Cerebellar nuclear complex (tissue), 1 donor: ENCODE results near the gene C22orf42.
"Not testable (repeated sequence)": the region's sequence is repeated elsewhere in the genome, so short reads cannot be mapped to it uniquely, and the experiment has no call there.

Experiments used
- DNase-seq, 2 experiments: peaks; one replicate each; lab custom pipeline; 2025; lab: John Stamatoyannopoulos, UW

The C22orf42 gene, protein sequence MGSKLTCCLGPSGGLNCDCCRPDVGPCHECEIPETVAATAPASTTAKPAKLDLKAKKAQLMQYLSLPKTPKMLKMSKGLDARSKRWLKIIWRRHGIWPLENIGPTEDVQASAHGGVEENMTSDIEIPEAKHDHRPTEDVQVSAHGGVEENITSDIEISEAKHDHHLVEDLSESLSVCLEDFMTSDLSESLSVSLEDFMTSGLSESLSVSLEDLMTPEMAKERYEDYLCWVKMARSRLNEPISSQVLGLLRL

DNA sequence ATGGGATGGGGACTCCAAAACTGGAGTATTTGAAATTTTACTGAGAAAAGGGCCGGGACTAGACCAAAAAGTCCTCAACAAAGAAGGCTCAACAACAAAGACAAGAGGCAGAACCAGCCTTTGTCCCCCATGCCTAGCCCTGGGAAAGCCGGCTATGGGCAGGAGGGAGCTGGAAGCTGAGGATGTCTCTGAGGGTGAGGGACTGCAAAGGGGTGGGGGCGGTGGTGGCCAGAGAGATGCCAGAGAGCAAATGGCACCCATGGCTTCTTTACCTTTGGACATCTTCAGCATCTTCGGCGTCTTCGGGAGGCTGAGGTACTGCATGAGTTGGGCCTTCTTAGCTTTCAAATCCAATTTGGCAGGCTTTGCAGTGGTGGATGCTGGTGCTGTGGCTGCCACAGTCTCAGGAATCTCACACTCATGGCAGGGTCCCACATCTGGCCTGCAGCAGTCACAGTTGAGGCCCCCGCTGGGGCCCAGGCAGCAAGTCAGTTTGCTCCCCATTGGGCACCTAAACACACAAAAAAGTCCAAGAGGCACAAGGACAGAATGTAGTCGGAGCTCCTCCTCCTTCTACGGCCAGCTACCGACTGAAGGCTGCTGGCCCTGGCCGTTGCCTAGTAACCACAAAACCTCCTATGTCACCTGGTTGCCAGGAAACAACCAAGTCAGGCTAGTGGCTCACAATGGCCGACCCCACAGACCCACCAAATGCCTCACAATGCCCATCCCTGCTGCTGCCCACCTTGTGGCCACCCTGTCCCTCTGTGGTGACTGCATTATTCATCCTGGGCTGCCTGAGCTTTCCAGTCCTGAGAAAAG, at the start of gene C22orf42:
Gene C22orf42, minus strand, starts transcription at position 592 of the 822 bp plus-strand sequence. Its CDS starts 88 bp downstream, at position 504.
- DNase-seq = no peak

DNA sequence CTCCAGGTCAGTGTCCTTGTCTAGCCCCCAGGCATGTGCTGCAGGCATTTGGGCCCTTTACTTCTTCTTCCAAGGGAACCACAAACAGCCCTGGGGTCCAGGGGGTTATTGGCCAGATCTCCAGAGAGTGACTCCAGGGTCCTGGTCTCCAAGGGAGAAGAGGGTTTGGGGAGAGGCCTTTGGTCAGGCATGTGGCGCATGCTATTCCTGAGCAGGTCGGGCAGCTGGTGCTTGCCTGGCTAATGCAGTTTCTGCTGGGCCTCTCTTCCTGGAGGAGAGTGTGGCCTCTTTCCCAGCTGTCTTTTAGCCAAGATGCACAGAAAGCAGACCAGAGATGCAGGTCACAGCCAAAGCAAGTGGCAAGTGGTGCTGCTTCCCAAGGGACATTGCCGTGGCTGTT, 49.6 kb upstream of the C22orf42 start:
- DNase-seq = no peak

DNA sequence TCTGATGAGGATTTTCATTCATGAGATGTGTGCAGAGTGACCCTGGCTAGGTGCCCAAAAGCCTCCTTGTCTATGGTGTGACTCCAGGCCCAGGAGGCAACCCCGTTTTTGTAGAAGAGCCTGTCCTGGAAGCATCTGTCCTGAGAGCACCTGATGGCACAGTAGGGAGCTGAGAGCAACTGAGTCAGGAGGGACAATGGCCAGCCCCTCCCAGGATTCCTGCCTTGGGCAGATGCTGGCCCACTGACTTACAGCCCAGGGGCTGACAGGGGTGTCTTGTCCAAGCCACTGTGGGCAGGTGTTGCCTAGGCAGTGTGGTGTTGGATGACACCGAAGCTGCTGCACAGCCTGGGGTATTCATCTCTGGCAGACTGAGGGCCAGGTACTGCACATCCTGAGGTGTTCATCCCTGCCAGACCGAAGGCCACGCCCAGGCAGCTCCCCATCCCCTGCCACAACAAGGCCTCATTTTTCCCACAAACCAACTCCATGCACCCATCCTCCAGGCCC, 48.9 kb upstream of the C22orf42 start:
- no peak for DNase-seq

DNA sequence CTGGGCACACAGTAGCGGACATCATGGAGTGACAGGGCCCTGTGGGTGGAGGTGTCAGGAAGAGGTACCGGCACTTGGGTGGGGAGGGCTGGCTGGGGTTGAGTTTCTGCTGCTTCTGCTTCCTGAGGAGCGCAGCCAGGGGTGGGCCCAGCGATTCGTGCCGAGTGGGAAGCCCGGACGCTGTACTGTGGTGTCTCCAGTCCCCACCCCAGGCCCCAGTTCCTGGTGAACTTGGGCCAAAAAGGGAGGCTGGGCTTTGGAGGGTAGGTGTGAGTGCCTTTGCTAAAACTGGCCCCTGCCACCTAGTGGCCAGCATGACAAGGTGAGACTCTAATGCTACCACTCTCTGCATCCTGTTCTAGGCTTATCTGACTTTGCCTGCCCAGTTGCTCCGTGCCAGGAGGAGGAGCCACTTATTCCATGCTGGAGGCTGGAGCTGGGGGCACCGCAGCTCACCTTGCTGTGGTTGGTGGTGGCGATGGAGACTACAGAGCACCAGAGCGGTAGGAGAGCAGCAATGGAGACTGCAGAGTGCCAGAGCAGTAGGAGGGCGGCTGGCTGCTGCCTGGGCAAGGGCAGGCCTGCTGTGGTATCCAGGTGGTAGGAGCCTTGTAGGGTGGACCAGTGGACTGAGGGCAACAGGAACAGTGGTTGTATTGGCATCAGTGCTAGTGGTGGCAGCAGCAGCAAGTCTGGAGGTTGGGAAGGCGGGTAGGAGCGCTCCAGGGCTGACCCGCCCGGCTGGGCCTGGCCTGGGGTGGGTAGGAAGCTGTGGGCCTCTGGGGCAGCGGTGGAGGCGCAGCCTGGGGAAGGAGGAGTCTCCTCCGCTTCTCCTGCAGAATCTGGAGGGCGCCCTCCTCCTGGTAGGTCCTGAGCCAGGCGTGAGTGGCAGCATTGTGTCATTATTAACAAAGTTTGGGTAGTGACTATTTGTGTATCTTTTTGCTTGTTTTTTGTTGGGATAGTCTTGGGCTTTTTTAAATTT, 48.0 kb upstream of the C22orf42 start:
- no peak for DNase-seq

DNA sequence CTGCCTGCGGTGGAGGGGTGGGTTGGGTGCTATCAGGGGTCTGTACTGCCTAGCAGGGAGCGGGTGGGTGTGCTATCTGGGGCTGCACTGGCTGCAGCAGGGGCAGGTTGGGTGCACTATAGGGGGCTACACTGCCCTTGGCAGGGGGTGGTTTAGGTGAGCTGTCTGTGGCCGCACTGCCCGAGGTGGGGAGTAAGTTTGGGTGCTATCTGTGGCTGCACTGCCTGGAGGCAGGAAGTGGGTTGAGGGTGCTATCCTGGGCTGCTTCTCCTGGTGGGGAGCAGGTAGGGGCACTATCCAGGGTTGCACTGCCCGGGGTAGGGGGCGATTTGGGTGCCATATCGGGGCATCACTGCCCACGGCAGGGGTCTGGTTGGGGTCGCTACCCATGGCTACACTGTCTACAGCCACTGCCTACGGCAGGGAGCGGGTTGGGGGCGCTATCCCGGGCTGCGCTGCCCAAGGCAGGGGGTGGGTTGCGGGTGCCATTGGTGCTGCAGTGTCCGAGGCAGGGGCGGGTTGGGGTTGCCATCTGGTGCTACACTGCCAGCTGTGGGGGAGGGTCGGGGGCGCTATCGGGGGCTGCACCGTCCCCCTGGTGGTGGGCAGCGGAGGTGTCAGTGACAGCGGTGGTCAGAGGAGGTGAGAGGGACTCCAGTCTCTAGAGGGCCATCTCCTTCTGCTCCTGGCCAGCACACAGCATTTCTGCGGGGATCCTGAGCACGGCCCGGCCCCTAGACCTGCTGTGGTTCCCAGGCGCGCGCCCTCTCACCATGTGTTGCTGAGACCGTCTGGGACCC, 47.1 kb upstream of the C22orf42 start:
- no peak for DNase-seq

DNA sequence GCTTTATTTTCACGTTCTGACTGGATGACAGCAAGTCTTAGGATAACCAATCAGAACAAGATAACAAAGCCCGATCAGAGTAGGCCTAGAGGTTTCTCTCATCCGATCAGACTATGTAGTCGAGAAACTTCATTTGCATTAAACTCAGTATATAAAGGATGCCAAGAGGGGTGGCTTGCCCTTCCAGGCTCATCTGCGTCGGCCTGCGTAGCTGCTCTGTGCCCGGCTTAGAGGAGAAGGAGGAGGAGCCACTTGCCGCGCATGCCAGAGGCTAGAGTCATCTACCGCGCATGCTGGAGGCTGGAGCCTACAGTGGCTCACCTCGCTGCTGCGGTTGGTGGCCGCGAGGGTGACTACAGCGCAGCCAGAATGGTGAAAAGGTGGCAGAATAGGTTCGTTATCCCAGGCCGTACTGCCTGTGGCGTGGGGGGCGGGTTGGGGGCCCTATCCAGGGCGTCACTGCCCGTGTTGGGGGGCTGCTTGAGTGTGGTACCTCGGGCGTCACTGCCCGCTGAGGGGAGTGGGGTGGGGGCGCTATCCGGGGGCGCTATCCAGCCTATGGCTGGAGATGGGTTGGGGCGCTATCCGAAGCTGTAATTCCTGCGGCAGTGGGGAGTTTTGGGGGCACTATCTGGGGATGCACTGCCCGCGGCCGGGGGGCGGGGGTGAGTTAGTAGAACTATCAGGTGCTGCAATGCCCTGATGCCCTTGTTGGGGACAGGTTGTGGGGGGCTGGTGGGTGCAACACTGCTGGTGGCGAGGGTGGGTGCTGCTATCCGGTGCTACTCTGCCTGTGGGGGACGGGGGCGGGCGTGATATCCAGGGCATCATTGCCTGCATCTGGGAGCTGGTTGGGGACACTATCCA, 46.0 kb upstream of the C22orf42 start, which contains the start of gene RFPL2:
Gene RFPL2, minus strand, starts transcription at position 218 of the 867 bp plus-strand sequence. CDS start 2,622 bp downstream, outside the sequence.
- DNase-seq = peak in 1 of 2 experiments; percentile 8

DNA sequence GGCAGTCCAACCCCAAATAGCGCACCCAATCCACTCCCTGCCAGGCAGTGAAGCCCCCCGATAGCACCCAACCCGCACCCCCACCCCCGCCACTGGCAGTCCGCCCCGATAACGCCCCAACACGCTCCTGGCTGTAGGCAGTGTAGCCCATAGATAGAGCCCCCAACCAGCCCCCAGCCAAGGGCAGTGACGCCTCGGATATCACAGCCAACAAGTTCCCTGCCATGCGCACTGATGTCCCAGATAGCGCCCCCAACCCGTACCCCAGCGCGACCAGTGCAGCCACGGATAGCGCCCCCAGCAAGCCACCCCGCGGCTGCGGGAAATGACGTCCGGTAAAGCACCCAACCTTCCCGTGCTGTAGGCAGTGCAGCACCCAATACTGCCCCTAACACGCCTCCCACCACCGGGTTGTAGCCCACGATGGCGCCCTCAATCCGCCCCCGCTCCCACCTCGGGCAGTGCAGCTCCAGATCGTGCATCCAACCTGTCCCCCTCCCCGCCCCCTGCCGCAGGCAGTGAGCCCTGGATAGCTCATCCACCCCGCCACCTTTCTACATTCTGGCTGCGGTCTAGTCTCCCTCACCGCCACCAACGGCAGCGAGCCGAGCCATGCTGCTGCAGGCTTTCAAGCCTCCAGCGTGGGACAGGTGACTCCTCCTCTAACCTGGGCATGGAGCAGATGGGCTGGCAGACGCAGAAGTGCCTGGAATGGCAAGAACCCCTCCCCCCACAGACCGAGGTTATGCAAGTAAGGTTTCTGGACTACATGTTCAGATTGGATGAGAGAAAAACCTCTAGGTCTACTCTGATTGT, 45.1 kb upstream of the C22orf42 start:
- no peak for DNase-seq

DNA sequence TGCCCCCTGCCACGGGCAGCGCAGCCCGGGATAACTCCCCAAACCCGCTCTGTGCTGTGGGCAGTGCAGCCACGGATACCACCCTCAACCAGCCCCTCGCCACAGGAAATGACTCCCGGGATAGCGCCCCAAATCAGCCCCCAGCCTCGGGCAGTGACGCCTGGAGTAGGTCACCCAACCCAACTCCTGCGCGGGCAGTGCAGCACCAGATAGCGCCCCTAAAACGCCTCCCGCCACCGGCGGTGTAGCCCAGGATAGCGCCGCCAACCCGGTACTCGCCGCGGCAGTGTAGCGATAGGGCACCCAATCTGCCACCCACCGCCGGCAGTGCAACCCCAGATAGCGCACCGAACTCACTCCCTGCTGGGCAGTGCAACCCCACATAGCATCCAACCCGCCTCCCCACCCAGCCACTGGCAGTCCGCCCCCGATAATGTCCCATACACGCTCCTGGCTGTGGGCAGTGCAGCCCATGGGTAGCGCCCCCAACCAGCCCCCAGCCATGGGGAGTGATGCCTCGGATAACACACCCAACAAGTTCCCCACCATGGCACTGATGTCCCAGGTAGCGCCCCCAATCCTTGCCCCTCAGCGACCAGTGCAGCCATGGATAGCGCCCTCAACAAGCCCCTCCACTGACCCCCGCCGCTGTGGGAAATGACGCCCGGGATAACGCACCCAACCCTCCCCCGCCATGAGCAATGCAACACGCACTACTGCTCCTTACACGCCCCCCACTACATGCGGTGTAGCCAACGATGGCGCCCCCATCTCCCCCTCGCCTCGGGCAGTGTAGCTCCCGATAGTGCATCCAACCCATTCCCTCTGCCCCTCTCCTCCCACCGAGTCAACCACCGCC, 44.3 kb upstream of the C22orf42 start:
- DNase-seq = no peak

DNA sequence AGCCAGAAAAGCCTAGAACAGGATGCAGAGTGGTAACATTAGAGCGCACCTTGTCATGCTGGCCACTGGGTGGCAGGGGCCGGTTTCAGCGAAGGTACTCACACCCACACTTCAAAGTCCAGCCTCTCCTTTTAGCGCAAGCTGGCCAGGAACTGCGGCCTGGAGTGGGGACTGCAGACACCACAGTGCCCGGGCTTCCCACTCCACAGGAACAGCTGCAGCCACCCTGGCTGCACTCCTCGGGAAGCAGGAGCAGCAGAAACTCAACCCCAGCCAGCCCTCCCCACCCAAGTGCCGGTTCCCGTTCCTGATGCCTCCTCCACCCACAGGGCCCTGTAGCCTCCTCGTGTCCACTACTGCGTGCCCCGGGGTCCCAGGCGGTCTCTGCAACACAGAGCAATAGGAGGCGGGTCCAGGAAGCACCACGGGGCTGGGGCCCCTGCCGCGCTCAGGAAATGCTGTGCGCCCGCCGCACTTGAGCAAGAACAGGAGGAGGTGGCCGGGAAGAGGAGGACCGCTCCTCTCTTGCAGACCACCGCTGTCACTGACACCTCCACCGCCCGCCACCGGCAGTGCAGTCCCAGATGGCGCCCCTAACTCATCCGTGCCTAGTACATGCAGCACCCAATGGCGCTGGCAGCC, 43.6 kb upstream of the C22orf42 start:
- peak in 1 of 2 experiments; percentile 8 for DNase-seq

DNA sequence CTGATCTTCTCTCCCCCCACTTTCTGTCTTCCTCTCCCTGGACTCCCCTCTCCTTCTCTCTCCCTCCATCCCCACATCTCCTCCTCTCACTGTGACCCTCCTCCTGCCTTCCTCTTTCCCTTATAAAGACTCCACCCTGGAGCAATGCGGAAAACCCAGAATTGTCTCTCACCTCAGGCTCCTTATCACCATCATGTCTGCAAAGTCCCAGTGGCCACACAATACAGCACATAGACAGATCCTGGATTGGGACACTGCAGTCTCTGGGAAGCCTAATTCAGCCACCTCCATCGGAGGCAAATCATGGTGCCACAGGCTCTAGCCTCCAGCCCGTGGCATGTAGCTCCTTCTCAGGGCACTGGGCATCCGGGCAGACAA, 43.0 kb upstream of the C22orf42 start:
- DNase-seq = no peak

DNA sequence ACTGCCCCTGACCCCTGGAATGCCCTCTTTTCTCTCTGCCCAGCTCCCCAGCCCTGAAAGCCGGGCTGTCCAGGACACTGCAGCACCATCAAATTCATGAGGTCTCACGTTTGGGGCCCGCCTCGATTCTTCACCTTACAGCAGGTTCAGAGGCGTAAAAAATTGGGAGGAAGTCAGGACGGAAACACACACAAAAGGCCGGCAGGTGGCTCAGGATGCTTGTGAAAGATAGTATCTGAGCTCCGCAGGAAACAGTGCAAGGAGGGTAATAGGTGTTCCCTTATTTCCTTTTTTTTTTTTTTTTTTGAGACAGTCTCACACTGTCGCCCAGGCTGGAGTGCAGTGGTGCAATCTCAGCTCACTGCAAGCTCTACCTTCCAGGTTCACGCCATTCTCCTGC, 41.6 kb upstream of the C22orf42 start:
- DNase-seq = no peak

DNA sequence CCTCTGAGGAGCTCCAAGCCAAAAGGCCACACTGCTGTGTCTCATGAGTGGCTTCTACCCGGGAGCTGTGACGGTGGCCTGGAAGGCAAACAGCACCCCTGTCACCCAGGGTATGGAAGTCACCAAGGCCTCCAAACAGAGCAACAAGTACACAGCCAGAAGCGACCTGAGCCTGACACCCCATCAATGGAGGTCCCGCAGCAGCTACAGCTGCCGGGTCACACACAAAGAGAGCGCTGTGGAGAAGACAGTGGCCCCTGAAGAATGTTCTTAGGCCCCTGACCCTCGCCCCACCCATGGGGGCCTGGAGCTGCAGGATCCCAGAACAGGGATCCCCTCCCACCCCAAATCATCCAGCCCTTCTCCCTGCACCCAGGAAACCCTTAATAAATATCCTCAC, 40.9 kb upstream of the C22orf42 start:
- DNase-seq = no peak

DNA sequence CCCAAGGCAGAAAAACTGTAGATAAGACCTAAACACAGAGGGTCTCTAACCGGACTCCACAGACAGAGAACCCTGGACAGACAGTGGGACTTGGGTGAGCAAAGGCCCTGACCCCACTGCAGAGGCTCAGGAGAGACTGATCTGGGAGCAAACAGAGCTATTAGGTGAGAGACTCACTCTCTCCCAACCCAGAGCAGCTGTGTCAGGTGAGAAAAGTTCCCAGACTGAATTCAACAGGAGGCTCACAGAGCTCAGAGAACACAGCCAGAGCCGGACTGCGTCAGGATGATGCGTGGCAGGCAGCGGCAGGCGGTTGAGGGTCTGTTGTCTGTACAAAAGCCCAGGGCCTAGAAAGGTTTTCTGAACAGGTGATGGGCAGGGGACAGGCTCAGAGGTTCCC, 40.2 kb upstream of the C22orf42 start:
- no peak for DNase-seq

DNA sequence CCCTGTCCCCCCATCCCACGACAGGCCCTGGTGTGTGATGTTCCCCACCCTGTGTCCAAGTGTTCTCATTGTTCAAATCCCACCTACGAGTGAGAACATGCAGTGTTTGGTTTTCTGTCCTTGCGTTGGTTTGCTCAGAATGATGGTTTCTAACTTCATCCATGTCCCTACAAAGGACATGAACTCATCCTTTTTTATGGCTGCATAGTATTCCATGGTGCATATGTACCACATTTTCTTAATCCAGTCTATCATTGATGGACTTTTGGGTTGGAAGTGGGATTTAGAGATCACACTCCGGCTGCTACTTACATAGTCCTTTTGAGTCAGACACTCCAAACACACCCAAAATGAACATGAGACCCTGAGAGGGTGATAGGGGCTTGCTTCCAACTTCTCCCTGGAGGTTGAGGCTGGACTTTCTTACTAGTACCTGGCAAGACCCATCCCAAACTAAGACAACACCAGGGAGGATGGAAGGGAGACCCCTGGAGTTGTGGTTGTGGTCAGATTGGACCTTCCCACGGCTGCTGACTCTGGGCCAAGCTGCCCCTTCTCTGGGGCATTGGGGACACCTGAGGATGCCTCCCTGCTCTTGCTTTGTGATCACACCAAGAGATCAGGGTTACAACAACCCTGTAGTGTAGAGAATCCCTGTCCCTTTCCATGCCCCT, 38.6 kb upstream of the C22orf42 start:
- DNase-seq = not testable (repeated sequence)

DNA sequence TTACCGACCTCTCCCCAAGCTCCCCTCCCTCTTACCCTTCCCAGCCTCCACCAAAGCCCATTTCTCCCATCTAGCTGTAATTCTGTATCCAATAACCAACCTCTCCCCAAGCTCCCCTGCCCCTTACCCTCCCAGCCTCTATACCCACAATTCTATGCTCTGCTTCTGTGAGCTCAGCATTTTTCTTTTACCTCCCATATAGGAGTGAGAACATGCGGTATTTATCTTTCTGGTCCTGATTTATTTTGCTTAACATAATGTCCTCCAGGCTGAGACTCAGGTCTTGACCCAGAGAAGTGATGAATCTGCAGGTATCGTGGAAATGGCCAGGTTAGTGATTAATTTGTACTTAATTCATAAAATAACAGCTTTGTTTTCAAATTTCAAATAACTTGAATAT, 36.8 kb upstream of the C22orf42 start:
- not testable (repeated sequence) for DNase-seq

DNA sequence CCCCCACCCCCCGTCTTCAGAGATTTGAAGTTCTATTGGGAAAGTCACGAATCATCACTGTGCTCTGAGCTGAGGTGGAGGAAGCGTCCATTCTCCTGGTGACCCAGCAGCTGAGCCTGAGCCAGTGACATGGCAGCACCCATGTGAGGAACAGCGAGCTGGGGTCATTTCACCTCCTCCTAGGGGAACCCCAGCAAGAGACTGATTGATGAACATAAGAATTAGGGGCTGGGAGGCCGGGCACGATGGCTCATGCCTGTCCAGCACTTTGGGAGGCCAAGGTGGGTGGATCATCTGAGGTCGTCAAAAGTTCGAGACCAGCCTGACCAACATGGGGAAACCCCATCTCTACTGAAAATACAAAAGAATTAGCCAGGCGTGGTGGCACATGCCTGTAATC, 34.2 kb upstream of the C22orf42 start:
- not testable (repeated sequence) for DNase-seq

DNA sequence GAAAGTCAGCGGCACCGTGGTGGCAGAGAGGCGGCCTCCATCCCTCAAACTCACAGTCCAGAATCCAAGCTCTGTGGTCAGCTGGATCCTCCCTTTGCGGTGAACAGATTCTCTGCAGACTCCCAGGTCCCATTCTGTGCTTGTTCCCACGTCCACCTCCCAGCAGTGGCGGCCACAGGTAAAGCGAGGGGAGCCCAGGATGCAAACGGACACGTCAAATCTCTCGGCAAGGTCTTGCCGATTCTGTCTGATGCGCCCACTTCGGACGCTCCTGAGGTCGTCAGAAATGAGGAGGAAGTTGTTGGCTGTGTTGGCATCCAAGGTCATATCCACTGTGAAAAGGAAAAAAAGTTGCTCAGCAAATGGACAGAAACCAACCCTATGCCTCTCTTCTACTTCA, 31.9 kb upstream of the C22orf42 start:
- DNase-seq = not testable (repeated sequence)
